HG03066 (cell line): Measurements from ENCODE around the gene CYP2E1.
"Not testable (repeated sequence)": the region's sequence is repeated elsewhere in the genome, so short reads cannot be mapped to it uniquely, and the experiment has no call there.

Source experiments
- ATAC-seq: cut with Tn5 transposase; IDR thresholded peaks from one replicate; pipeline ENCODE4 v1.9.1; 2021; ENCODE audit warnings: low read depth; ENCODE audit not compliant: unreplicated experiment

CYP2E1 gene

GRCh38 chr10:133528296-133528844, 1.2 kb downstream of the CYP2E1 start:
- no peak for ATAC-seq

GRCh38 chr10:133528845-133529575, 1.8 kb downstream of the CYP2E1 start:
- no peak for ATAC-seq

- no peak for ATAC-seq
Observed at GRCh38 chr10:133529576-133529946, 2.4 kb downstream of the CYP2E1 start.

GRCh38 chr10:133530506-133530905, 3.3 kb downstream of the CYP2E1 start:
- no peak for ATAC-seq

- ATAC-seq, result no peak
Observed at GRCh38 chr10:133532871-133533270, 5.7 kb downstream of the CYP2E1 start.

- ATAC-seq, result no peak
Observed at GRCh38 chr10:133534417-133534816, 7.3 kb downstream of the CYP2E1 start.

- ATAC-seq, result no peak
Observed at GRCh38 chr10:133536198-133536597, 9.0 kb downstream of the CYP2E1 start.

- ATAC-seq, result no peak
Observed at GRCh38 chr10:133537546-133538545, 10.7 kb downstream of the CYP2E1 start.

- not testable (repeated sequence) for ATAC-seq
Observed at GRCh38 chr10:133541441-133541975, 14.3 kb downstream of the CYP2E1 start.

GRCh38 chr10:133544506-133544905, 17.3 kb downstream of the CYP2E1 start:
- ATAC-seq, result no peak

- ATAC-seq, result no peak
Observed at GRCh38 chr10:133554600-133554999, 27.4 kb downstream of the CYP2E1 start.

- ATAC-seq, result no peak
Observed at GRCh38 chr10:133555521-133555920, 28.4 kb downstream of the CYP2E1 start.

GRCh38 chr10:133557381-133557780, 30.2 kb downstream of the CYP2E1 start:
- ATAC-seq, result no peak

- ATAC-seq, result no peak
Observed at GRCh38 chr10:133559216-133559615, 32.1 kb downstream of the CYP2E1 start.

- no peak for ATAC-seq
Observed at GRCh38 chr10:133564816-133565215, 37.7 kb downstream of the CYP2E1 start.

- ATAC-seq, result no peak
Observed at GRCh38 chr10:133565441-133566294, 38.5 kb downstream of the CYP2E1 start, which contains the start of gene SYCE1. SYCE1 (minus strand) TSS chr10:133565583; CDS start chr10:133565529, 54 bp downstream.

GRCh38 chr10:133567119-133567518, 40.0 kb downstream of the CYP2E1 start:
- no peak for ATAC-seq

GRCh38 chr10:133567609-133568286, 40.6 kb downstream of the CYP2E1 start:
- no peak for ATAC-seq

- no peak for ATAC-seq
Observed at GRCh38 chr10:133568287-133568614, 41.1 kb downstream of the CYP2E1 start.
